OCI-LY1 (cell line): Measurements from ENCODE around the gene ZNF277.

Experiments
- EZH2 ChIP-seq: fragments of 200-600 bp; sonication (generic), shearing (Covaris generic); IDR thresholded peaks from 2 replicates; pipeline ENCODE4 v1.8.0; 2017; ENCODE audit warnings: borderline replicate concordance, mixed run types, mild to moderate bottlenecking, antibody characterized with exemption, low read length, moderate library complexity, mixed read lengths
- TF ChIP-seq, protein P1 (sequence below): fragments of 200-600 bp; sonication (generic), shearing (Covaris generic); IDR thresholded peaks from 2 replicates; pipeline ENCODE4 v1.5.1; 2017; ENCODE audit warnings: mild to moderate bottlenecking, antibody characterized with exemption, low read length, moderate library complexity, mixed read lengths

DNA sequence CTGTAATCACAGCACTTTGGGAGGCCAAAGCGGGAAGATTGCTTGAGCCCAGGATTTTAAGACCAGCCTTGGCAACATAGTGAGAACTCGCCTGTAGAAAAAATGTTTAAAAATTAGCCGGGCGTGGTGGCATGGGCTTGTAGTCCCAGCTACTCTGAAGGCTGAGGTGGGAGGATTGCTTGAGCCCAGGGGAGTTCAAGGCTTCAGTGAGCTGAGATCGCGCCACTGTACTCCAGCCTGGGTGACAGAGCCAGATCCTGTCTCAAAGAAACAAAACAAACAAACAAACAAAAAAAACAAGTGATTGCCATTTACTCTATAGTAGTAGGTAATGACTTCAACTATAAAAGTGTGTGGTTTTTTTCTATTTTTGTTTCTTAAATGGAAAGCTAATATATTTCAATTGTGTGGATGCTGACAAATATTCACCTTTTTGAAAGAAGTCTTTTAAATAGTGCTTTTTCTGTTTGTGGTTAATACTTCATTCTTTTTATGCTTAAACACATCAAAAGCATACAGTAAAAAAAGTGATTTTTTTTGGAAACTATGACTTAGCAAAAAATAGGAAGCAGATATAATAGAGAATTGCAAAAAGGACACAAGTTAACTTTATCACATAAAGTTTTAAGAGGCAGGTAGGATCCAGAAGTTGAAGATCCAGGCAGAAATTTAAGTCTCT, 48.4 kb downstream of the ZNF277 start:
- TF ChIP-seq, protein P1, sequence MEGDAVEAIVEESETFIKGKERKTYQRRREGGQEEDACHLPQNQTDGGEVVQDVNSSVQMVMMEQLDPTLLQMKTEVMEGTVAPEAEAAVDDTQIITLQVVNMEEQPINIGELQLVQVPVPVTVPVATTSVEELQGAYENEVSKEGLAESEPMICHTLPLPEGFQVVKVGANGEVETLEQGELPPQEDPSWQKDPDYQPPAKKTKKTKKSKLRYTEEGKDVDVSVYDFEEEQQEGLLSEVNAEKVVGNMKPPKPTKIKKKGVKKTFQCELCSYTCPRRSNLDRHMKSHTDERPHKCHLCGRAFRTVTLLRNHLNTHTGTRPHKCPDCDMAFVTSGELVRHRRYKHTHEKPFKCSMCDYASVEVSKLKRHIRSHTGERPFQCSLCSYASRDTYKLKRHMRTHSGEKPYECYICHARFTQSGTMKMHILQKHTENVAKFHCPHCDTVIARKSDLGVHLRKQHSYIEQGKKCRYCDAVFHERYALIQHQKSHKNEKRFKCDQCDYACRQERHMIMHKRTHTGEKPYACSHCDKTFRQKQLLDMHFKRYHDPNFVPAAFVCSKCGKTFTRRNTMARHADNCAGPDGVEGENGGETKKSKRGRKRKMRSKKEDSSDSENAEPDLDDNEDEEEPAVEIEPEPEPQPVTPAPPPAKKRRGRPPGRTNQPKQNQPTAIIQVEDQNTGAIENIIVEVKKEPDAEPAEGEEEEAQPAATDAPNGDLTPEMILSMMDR: no peak
- no peak for TF ChIP-seq EZH2
